GM12878 (cell line): ENCODE results near the gene LHX6. TPM values are rescaled to one million over a fixed set of nuclear protein-coding genes. Genes with fewer than 3 reads are reported as not detected.

Experiments used
- ATAC-seq: fragments of 200-7000 bp; cut with Tn5 transposase; 3 replicates; pipeline ENCODE4 v1.9.1; 2020; ENCODE audit warnings: mild to moderate bottlenecking, moderate library complexity
- BruUV-seq: library from RNA; stranded (reverse); fragments of 400-500 nt; replicated peaks from 2 replicates; lab custom pipeline; 2021; lab: Mats Ljungman, UMichigan
- CTCF ChIA-PET: fragments of 300-600 bp; sonication (Branson Sonifier 250); formaldehyde crosslinking; extraction: SDS; loops from one replicate; lab custom pipeline; 2021; ENCODE audit warnings: inconsistent platforms; lab: Yijun Ruan, JAX
- POLR2A ChIA-PET: fragments of 350-600 bp; formaldehyde crosslinking; extraction: SDS; loops from one replicate; lab custom pipeline; 2021; ENCODE audit warnings: inconsistent platforms; lab: Charles Lee
- RAD21 ChIA-PET: fragments of 300-600 bp; sonication (Branson Sonifier 250); formaldehyde crosslinking; loops from one replicate; lab custom pipeline; 2023; ENCODE audit warnings: antibody characterized with exemption; ENCODE audit not compliant: unreplicated experiment; lab: Charles Lee
- SMC1A ChIA-PET: fragments of 300-600 bp; sonication (Branson Sonifier 250); formaldehyde crosslinking; loops from one replicate; lab custom pipeline; 2023; ENCODE audit not compliant: unreplicated experiment, uncharacterized antibody; lab: Charles Lee
- DNase-seq: peaks from one replicate; pipeline ENCODE4 v3.0.0-alpha.2; 2011; ENCODE audit warnings: low read depth, low spot score
- FAIRE-seq: peaks from 3 replicates; lab custom pipeline; 2011; peaks lifted over from hg19 to GRCh38; lab: Jason Lieb, UNC
- H2AFZ ChIP-seq: 2 replicates; pipeline ENCODE4 v1.6.0; 2011; ENCODE audit warnings: low read depth, low read length, control low read depth; ENCODE audit not compliant: control insufficient read depth
- H3K27ac ChIP-seq: 2 replicates; pipeline ENCODE4 v1.5.1; 2011; ENCODE audit warnings: control low read depth; ENCODE audit not compliant: control insufficient read depth, insufficient read depth
- H3K27me3 ChIP-seq, 2 experiments: replicated peaks in 1 of 2; 2 replicates each; pipeline versions ENCODE4 v1.6.0 to v1.6.1; 2011; ENCODE audit warnings: low read length in 1 of 2; ENCODE audit not compliant: control insufficient read depth in 2 of 2, insufficient read depth in 2 of 2
- H3K36me3 ChIP-seq, 2 experiments: 2 replicates each; pipeline ENCODE4 v1.5.1; 2011; ENCODE audit warnings: low read length in 1 of 2; ENCODE audit not compliant: control insufficient read depth in 2 of 2, insufficient read depth in 2 of 2
- H3K4me1 ChIP-seq: 2 replicates; pipeline ENCODE4 v1.6.1; 2011; ENCODE audit warnings: mild to moderate bottlenecking, low read length, moderate library complexity, mixed read lengths; ENCODE audit not compliant: control insufficient read depth, insufficient read depth
- H3K4me2 ChIP-seq: 2 replicates; pipeline ENCODE4 v1.6.0; 2011; ENCODE audit warnings: control low read depth; ENCODE audit not compliant: control insufficient read depth, insufficient read depth
- H3K4me3 ChIP-seq: fragments of 200-600 bp; sonication (generic); 2 replicates; pipeline ENCODE4 v1.5.1; 2016
- H3K79me2 ChIP-seq: 2 replicates; pipeline ENCODE4 v1.6.0; 2011; ENCODE audit warnings: low read length; ENCODE audit not compliant: control insufficient read depth, insufficient read depth
- H3K9ac ChIP-seq: 2 replicates; pipeline ENCODE4 v1.8.0; 2011; ENCODE audit warnings: low read length, control low read depth, mixed read lengths; ENCODE audit not compliant: control insufficient read depth, insufficient read depth
- H3K9me3 ChIP-seq: replicated peaks from 3 replicates; pipeline ENCODE4 v1.5.1; 2011; ENCODE audit warnings: mild to moderate bottlenecking, low read length; ENCODE audit not compliant: control insufficient read depth, insufficient read depth
- H4K20me1 ChIP-seq: 2 replicates; pipeline ENCODE4 v1.6.0; 2011; ENCODE audit not compliant: control insufficient read depth, insufficient read depth
- CHD2 ChIP-seq: IDR thresholded peaks from 2 replicates; pipeline ENCODE4 v1.6.1; 2011; ENCODE audit warnings: low read depth, low read length, improper control_type of control experiment, borderline replicate concordance
- MTA3 ChIP-seq: IDR thresholded peaks from 2 replicates; pipeline ENCODE4 v1.6.1; 2012; ENCODE audit warnings: low read length, inconsistent platforms, borderline replicate concordance
- RFX5 ChIP-seq: IDR thresholded peaks from 2 replicates; pipeline ENCODE4 v1.6.1; 2011; ENCODE audit warnings: low read depth, low read length, improper control_type of control experiment
- SMC3 ChIP-seq: IDR thresholded peaks from 2 replicates; pipeline ENCODE4 v1.6.1; 2011; ENCODE audit warnings: low read length, improper control_type of control experiment, borderline replicate concordance
- SP1 ChIP-seq: IDR thresholded peaks from one replicate; pipeline ENCODE4 v1.6.1; 2011; ENCODE audit warnings: low read depth, low read length
- SREBF1 ChIP-seq: IDR thresholded peaks from 2 replicates; pipeline ENCODE4 v1.6.1; 2012; ENCODE audit warnings: mild to moderate bottlenecking, low read length
- WRNIP1 ChIP-seq: IDR thresholded peaks from 2 replicates; pipeline ENCODE4 v1.6.1; 2011; ENCODE audit warnings: low read depth, low read length, improper control_type of control experiment, borderline replicate concordance
- ZNF24 ChIP-seq: fragments of 450-650 bp; IDR thresholded peaks from 2 replicates; pipeline ENCODE4 v1.6.1; 2017; ENCODE audit warnings: antibody characterized with exemption, mild to moderate bottlenecking
- WGBS: methylation state at CpG from one replicate; pipeline ENCODE4 v1.1.6; 2016; ENCODE audit warnings: low lambda C conversion rate; ENCODE audit not compliant: insufficient replicate concordance, insufficient coverage; ENCODE audit errors: missing lambda C conversion rate; 5-methylcytosine and 5-hydroxymethylcytosine counted together
- in situ Hi-C: fragments of 300-500 bp; cut with MboI; formaldehyde crosslinking; loops from 9 replicates; pipeline ENCODE4 v1.14.3; 2018; ENCODE audit warnings: mixed read lengths
- intact Hi-C: fragments of 100-400 bp; cut with micrococcal nuclease; formaldehyde crosslinking; loops from one replicate; pipeline ENCODE4 v1.14.2; 2022; ENCODE audit not compliant: unreplicated experiment
- polyA plus RNA-seq, 11 experiments: library from polyadenylated mRNA; depleted of rRNA in 4 of 11; unstranded in 6 of 11; stranded (reverse) in 5 of 11; fragments of >200 nt; fragmentation: Nextera tagmentation in 4 of 11; fragmentation: Illumina TruSeq in 1 of 11; extraction: Ambion mirVana in 4 of 11; extraction: Trizol in 1 of 11; gene quantifications; 1 replicate in 1 of 11; 2 replicates in 10 of 11; pipeline versions ENCODE4 v1.2.1 to v1.2.3, GENCODE V29; 2011 to 2016; ENCODE audit warnings: inconsistent platforms in 2 of 11, missing spikeins in 2 of 11, low read depth in 1 of 11
- total RNA-seq, 4 experiments: library from RNA; depleted of rRNA in 3 of 4; stranded (reverse); fragments of >200 nt in 3 of 4; fragmentation: Illumina TruSeq in 1 of 4; extraction: Trizol in 1 of 4; gene quantifications; 2 replicates each; pipeline versions ENCODE4 v1.2.1 to v1.2.3, GENCODE V29; 2013 to 2021
- TF ChIP-seq, protein P1 (sequence below): IDR thresholded peaks from 2 replicates; pipeline ENCODE4 v1.6.1; 2011; ENCODE audit warnings: low read depth, low read length, improper control_type of control experiment, borderline replicate concordance
- TF ChIP-seq, protein P2 (sequence below): fragments of 450-650 bp; formaldehyde crosslinking; IDR thresholded peaks from 2 replicates; pipeline ENCODE4 v1.4.0; 2022; ENCODE audit warnings: mild to moderate bottlenecking, moderate library complexity
- TF ChIP-seq, protein P3 (sequence below), 3 experiments: IDR thresholded peaks in 2 of 3; conservative IDR thresholded peaks in 1 of 3; 2 replicates each; pipeline ENCODE4 v1.5.1; 2011; ENCODE audit warnings: low read depth in 3 of 3, low read length in 3 of 3, mild to moderate bottlenecking in 3 of 3, control low read depth in 2 of 3, moderate library complexity in 2 of 3, inconsistent platforms in 1 of 3, mixed read lengths in 1 of 3; ENCODE audit not compliant: control insufficient read depth in 2 of 3, insufficient read depth in 1 of 3; ENCODE audit errors: extremely low read depth in 1 of 3
- TF ChIP-seq, protein P4 (sequence below): fragments of 450-650 bp; IDR thresholded peaks from 2 replicates; pipeline ENCODE4 v1.6.1; 2017; ENCODE audit warnings: mild to moderate bottlenecking, moderate library complexity
- TF ChIP-seq, protein P5 (sequence below): IDR thresholded peaks from 2 replicates; pipeline ENCODE4 v1.6.1; 2012; ENCODE audit warnings: low read depth, low read length, improper control_type of control experiment

Gene LHX6
- total and polyA plus RNA-seq, 10 of the 15 experiments (the other 5 are each of a cell fraction or from before 2014, with no cell fraction given), result not detected

DNA sequence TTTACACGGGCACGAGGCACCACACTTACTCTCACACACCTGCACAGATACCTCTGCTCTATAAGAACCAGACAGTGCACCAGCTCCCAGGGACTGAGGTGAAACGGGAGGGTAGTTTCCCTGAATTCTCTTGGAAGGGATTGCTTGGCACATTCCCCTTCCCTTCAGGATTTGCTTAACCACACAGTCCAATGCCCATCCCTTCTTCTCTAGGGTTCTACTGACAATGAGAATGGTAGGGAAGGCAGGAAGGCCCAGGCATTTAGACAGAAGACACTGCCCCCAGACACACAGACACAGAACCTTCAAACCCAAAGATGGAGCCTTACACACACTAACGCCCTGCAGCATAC, 704 bp upstream of the LHX6 start:
- H3K27ac ChIP-seq, result no peak overlapping the region
- POLR2A ChIA-PET, result no interaction called here
- H3K27me3 ChIP-seq, result peaks cover 8 to 27% of the 10 kb centered on the region in 2 experiments
- TF ChIP-seq SP1 (no peak), RFX5 (no peak), MTA3 (no peak), SMC3 (no peak), CHD2 (no peak), WRNIP1 (no peak), SREBF1 (no peak), ZNF24 (no peak)
- TF ChIP-seq, protein P1, sequence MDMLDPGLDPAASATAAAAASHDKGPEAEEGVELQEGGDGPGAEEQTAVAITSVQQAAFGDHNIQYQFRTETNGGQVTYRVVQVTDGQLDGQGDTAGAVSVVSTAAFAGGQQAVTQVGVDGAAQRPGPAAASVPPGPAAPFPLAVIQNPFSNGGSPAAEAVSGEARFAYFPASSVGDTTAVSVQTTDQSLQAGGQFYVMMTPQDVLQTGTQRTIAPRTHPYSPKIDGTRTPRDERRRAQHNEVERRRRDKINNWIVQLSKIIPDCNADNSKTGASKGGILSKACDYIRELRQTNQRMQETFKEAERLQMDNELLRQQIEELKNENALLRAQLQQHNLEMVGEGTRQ, result no peak
- TF ChIP-seq, protein P2, sequence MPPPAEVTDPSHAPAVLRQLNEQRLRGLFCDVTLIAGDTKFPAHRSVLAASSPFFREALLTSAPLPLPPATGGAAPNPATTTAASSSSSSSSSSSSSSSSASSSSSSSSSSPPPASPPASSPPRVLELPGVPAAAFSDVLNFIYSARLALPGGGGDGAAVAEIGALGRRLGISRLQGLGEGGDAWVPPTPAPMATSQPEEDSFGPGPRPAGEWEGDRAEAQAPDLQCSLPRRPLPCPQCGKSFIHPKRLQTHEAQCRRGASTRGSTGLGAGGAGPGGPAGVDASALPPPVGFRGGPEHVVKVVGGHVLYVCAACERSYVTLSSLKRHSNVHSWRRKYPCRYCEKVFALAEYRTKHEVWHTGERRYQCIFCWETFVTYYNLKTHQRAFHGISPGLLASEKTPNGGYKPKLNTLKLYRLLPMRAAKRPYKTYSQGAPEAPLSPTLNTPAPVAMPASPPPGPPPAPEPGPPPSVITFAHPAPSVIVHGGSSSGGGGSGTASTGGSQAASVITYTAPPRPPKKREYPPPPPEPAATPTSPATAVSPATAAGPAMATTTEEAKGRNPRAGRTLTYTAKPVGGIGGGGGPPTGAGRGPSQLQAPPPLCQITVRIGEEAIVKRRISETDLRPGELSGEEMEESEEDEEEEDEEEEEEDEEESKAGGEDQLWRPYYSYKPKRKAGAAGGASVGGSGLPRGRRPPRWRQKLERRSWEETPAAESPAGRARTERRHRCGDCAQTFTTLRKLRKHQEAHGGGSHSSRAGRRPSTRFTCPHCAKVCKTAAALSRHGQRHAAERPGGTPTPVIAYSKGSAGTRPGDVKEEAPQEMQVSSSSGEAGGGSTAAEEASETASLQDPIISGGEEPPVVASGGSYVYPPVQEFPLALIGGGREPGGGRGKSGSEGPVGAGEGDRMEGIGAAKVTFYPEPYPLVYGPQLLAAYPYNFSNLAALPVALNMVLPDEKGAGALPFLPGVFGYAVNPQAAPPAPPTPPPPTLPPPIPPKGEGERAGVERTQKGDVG, result no peak
- TF ChIP-seq, protein P3, sequence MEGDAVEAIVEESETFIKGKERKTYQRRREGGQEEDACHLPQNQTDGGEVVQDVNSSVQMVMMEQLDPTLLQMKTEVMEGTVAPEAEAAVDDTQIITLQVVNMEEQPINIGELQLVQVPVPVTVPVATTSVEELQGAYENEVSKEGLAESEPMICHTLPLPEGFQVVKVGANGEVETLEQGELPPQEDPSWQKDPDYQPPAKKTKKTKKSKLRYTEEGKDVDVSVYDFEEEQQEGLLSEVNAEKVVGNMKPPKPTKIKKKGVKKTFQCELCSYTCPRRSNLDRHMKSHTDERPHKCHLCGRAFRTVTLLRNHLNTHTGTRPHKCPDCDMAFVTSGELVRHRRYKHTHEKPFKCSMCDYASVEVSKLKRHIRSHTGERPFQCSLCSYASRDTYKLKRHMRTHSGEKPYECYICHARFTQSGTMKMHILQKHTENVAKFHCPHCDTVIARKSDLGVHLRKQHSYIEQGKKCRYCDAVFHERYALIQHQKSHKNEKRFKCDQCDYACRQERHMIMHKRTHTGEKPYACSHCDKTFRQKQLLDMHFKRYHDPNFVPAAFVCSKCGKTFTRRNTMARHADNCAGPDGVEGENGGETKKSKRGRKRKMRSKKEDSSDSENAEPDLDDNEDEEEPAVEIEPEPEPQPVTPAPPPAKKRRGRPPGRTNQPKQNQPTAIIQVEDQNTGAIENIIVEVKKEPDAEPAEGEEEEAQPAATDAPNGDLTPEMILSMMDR (IDR thresholded peaks at IDR 0.05 in 2 of 3, conservative IDR thresholded peaks at IDR 0.05 in 1 of 3; ENCODE audit: control insufficient read depth in 2 of 3, extremely low read depth in 1 of 3, insufficient read depth in 1 of 3, low read depth in 3 of 3, low read length in 3 of 3), result no peak
- TF ChIP-seq, protein P4, sequence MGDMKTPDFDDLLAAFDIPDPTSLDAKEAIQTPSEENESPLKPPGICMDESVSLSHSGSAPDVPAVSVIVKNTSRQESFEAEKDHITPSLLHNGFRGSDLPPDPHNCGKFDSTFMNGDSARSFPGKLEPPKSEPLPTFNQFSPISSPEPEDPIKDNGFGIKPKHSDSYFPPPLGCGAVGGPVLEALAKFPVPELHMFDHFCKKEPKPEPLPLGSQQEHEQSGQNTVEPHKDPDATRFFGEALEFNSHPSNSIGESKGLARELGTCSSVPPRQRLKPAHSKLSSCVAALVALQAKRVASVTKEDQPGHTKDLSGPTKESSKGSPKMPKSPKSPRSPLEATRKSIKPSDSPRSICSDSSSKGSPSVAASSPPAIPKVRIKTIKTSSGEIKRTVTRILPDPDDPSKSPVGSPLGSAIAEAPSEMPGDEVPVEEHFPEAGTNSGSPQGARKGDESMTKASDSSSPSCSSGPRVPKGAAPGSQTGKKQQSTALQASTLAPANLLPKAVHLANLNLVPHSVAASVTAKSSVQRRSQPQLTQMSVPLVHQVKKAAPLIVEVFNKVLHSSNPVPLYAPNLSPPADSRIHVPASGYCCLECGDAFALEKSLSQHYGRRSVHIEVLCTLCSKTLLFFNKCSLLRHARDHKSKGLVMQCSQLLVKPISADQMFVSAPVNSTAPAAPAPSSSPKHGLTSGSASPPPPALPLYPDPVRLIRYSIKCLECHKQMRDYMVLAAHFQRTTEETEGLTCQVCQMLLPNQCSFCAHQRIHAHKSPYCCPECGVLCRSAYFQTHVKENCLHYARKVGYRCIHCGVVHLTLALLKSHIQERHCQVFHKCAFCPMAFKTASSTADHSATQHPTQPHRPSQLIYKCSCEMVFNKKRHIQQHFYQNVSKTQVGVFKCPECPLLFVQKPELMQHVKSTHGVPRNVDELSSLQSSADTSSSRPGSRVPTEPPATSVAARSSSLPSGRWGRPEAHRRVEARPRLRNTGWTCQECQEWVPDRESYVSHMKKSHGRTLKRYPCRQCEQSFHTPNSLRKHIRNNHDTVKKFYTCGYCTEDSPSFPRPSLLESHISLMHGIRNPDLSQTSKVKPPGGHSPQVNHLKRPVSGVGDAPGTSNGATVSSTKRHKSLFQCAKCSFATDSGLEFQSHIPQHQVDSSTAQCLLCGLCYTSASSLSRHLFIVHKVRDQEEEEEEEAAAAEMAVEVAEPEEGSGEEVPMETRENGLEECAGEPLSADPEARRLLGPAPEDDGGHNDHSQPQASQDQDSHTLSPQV, result no peak
- TF ChIP-seq, protein P5, sequence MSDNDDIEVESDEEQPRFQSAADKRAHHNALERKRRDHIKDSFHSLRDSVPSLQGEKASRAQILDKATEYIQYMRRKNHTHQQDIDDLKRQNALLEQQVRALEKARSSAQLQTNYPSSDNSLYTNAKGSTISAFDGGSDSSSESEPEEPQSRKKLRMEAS, result no peak
- DNase-seq (no peak), ATAC-seq (no peak), FAIRE-seq (no peak)
- SMC1A ChIA-PET, result no interaction called here
- RAD21 ChIA-PET, result no interaction called here
- no peaks in the 10 kb centered on the region for H3K9me3 ChIP-seq
- no peaks in the 10 kb centered on the region; the same call in 1 of the 2 replicates for H4K20me1 ChIP-seq
- H3K4me3 ChIP-seq, result no peak overlapping the region
- in situ Hi-C loops, result no loop called here
- no peaks in the 10 kb centered on the region for H3K36me3 ChIP-seq
- no peak overlapping the region for H3K4me2 ChIP-seq
- no peak overlapping the region for H3K9ac ChIP-seq
- no peak overlapping the region for H2AFZ ChIP-seq
- WGBS, result 17% methylated on average over 4 of the region's 4 CpGs
- no TSS peak for BruUV-seq
- intact Hi-C loops, result no loop called here
- CTCF ChIA-PET, result no interaction called here
- no peaks in the 10 kb centered on the region for H3K79me2 ChIP-seq
- no peaks in the 10 kb centered on the region for H3K4me1 ChIP-seq
